CD4-positive, alpha-beta T cell (primary cell): ENCODE results near the gene FBRS. TPM values are rescaled to one million over a fixed set of nuclear protein-coding genes. Genes with fewer than 3 reads are reported as not detected.
"Not testable (repeated sequence)": the region's sequence is repeated elsewhere in the genome, so short reads cannot be mapped to it uniquely, and the experiment has no call there.

ENCODE experiments used
- ATAC-seq: fragments of 200-7000 bp; cut with Tn5 transposase; one replicate; pipeline ENCODE4 v1.10.0; 2022; ENCODE audit warnings: mild to moderate bottlenecking; ENCODE audit not compliant: poor library complexity
- CTCF ChIA-PET: fragments of 350-600 bp; sonication (Branson Sonifier 250); formaldehyde crosslinking; loops from one replicate; lab custom pipeline; 2021; ENCODE audit warnings: antibody characterized with exemption, inconsistent platforms; lab: Charles Lee
- POLR2A ChIA-PET: fragments of 350-600 bp; sonication (Branson Sonifier 250); formaldehyde crosslinking; loops from one replicate; lab custom pipeline; 2021; ENCODE audit warnings: antibody characterized with exemption, inconsistent platforms; lab: Charles Lee
- DNase-seq, 14 experiments: peaks; one replicate each; pipeline ENCODE4 v3.0.0-alpha.2; 2013 to 2020; ENCODE audit warnings: mixed read lengths in 2 of 14
- H3K27ac ChIP-seq, 2 donors: one replicate each; pipeline versions ENCODE4 v1.5.1 to v1.7.0; 2013; ENCODE audit warnings: low read length in 2 of 2, low read depth in 1 of 2, mild to moderate bottlenecking in 1 of 2
- H3K27me3 ChIP-seq, 2 experiments: 1 replicate in 1 of 2; 2 replicates in 1 of 2; pipeline versions ENCODE4 v1.6.1 to v1.7.0; 2013; ENCODE audit warnings: low read length in 2 of 2, control low read depth in 1 of 2, mild to moderate bottlenecking in 1 of 2, moderate library complexity in 1 of 2; ENCODE audit not compliant: insufficient read depth in 2 of 2, control insufficient read depth in 1 of 2
- H3K36me3 ChIP-seq: one replicate; pipeline ENCODE4 v1.6.1; 2013; ENCODE audit warnings: low read length, control low read depth; ENCODE audit not compliant: insufficient read depth
- H3K4me1 ChIP-seq: one replicate; pipeline ENCODE4 v1.6.1; 2013; ENCODE audit warnings: low read length, control low read depth; ENCODE audit not compliant: insufficient read depth
- H3K4me3 ChIP-seq: one replicate; pipeline ENCODE4 v1.5.1; 2013; ENCODE audit warnings: mild to moderate bottlenecking, low read length, moderate library complexity
- H3K9me3 ChIP-seq, 2 experiments: 1 replicate in 1 of 2; 2 replicates in 1 of 2; pipeline versions ENCODE4 v1.6.1 to v1.7.0; 2013; ENCODE audit warnings: low read length in 2 of 2, mild to moderate bottlenecking in 2 of 2, control low read depth in 1 of 2, moderate library complexity in 1 of 2; ENCODE audit not compliant: control insufficient read depth in 1 of 2, insufficient read depth in 1 of 2
- H3K27ac Mint-ChIP-seq: one replicate; pipeline ENCODE4 v1.8.0; 2020; ENCODE audit warnings: mixed read lengths
- H3K27me3 Mint-ChIP-seq: one replicate; pipeline ENCODE4 v1.8.0; 2021; ENCODE audit warnings: mixed read lengths
- H3K36me3 Mint-ChIP-seq: one replicate; pipeline ENCODE4 v1.8.0; 2021; ENCODE audit warnings: low read depth, mixed read lengths
- H3K4me1 Mint-ChIP-seq: one replicate; pipeline ENCODE4 v1.8.0; 2021; ENCODE audit warnings: low read depth, mixed read lengths
- H3K4me3 Mint-ChIP-seq: one replicate; pipeline ENCODE4 v1.8.0; 2020; ENCODE audit warnings: mild to moderate bottlenecking, mixed read lengths
- H3K9me3 Mint-ChIP-seq: one replicate; pipeline ENCODE4 v1.8.0; 2020; ENCODE audit warnings: mixed read lengths
- intact Hi-C, 2 experiments: fragments of 100-400 bp; cut with DNase I in 1 of 2; cut with micrococcal nuclease in 1 of 2; formaldehyde crosslinking; loops; one replicate each; pipeline versions ENCODE4 v1.15.1 to v1.9.0; 2023 to 2025; cut with DNase I, micrococcal nuclease
- total RNA-seq, 174 experiments: library from RNA in 2 of 174; stranded (reverse) in 2 of 174; gene quantifications; one replicate each; pipeline ENCODE4 v1.2.3 and lab custom pipeline; 2021 to 2026
- TF ChIP-seq, protein P1 (sequence below): fragments of 200-600 bp; IDR thresholded peaks from one replicate; pipeline ENCODE4 v1.8.0; 2022; ENCODE audit warnings: antibody characterized with exemption, mild to moderate bottlenecking

The FBRS gene
- total RNA-seq, 2 experiments from 2014 or later, result 162 to 163 TPM

DNA sequence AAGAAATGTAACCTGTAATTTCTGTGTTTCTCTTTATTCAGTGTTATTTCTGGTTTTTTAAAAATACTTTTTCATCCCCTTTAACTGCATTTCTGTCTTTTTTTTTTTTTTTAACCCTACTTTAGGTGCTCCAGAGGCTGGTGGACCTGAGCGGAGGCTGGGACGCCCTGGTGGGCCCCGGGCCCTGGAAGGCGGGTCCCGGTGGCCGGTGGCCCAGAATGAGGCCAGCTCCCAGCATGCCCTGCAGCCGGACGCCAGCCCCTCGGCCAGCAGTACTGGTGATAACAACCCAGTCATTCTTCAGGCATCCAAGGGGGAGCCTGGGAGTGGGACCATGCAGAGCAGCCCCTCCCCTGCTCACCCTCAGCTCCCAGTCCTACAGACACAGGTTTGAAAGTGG lies 42.3 kb downstream of the FBRS start:
- Mint-ChIP-seq H3K4me3 (no peak overlapping the region), H3K36me3 (peaks cover 63% of the 10 kb centered on the region), H3K27me3 (no peaks in the 10 kb centered on the region), H3K4me1 (peaks cover 28% of the 10 kb centered on the region), H3K9me3 (no peaks in the 10 kb centered on the region), H3K27ac (peak overlapping the region; percentile 100)
- ATAC-seq (no peak), DNase-seq (no peak)
- Histone ChIP-seq H3K36me3 (peaks cover 49% of the 10 kb centered on the region), H3K4me1 (peaks cover 29% of the 10 kb centered on the region), H3K27me3 (no peaks in the 10 kb centered on the region), H3K9me3 (no peaks in the 10 kb centered on the region), H3K27ac (no peak overlapping the region), H3K4me3 (no peak overlapping the region)
- TF ChIP-seq, protein P1, sequence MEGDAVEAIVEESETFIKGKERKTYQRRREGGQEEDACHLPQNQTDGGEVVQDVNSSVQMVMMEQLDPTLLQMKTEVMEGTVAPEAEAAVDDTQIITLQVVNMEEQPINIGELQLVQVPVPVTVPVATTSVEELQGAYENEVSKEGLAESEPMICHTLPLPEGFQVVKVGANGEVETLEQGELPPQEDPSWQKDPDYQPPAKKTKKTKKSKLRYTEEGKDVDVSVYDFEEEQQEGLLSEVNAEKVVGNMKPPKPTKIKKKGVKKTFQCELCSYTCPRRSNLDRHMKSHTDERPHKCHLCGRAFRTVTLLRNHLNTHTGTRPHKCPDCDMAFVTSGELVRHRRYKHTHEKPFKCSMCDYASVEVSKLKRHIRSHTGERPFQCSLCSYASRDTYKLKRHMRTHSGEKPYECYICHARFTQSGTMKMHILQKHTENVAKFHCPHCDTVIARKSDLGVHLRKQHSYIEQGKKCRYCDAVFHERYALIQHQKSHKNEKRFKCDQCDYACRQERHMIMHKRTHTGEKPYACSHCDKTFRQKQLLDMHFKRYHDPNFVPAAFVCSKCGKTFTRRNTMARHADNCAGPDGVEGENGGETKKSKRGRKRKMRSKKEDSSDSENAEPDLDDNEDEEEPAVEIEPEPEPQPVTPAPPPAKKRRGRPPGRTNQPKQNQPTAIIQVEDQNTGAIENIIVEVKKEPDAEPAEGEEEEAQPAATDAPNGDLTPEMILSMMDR, result no peak
- intact Hi-C loops, result no loop called here
- POLR2A ChIA-PET, result no interaction called here
- CTCF ChIA-PET, result interaction anchor here (0.6 to 1.5 kb wide), 2 partner anchors 72 to 225 kb away, joined by 4 to 5 read pairs; no protein-coding TSS in a partner anchor

DNA sequence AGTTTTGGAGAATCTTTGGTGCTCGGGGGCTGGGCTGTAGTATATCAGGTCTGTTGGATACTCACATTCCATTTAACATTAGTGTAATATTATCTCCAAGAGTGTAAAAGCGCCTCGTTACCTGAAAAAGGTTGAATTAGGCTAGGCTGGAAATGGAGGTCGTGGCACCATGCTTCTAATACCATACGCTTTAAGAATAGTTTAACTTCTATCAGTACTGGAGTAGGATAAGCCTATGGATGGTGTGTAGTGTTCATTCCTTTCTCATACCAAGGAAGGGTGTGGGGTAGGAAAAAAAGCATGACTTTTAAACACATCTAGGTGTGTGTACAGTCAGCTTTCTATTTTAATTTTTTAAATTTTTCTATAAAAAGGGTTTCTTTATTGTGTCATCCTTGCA lies 42.7 kb downstream of the FBRS start:
- H3K4me1 Mint-ChIP-seq, result peaks cover 28% of the 10 kb centered on the region
- DNase-seq, result no peak
- peak overlapping the region; percentile 62 for H3K27ac Mint-ChIP-seq
- intact Hi-C loops, result no loop called here
- H3K36me3 Mint-ChIP-seq, result peaks cover 66% of the 10 kb centered on the region
- no peak for ATAC-seq
- CTCF ChIA-PET, result interaction anchor here (0.6 to 1.5 kb wide), 2 partner anchors 72 to 226 kb away, joined by 4 to 5 read pairs; no protein-coding TSS in a partner anchor
- no peaks in the 10 kb centered on the region for H3K9me3 Mint-ChIP-seq
- POLR2A ChIA-PET, result no interaction called here
- H3K9me3 ChIP-seq, result no peaks in the 10 kb centered on the region
- TF ChIP-seq, protein P1, result no peak
- no peaks in the 10 kb centered on the region for H3K27me3 ChIP-seq
- H3K4me1 ChIP-seq, result peaks cover 29% of the 10 kb centered on the region
- H3K4me3 ChIP-seq, result no peak overlapping the region
- H3K27me3 Mint-ChIP-seq, result no peaks in the 10 kb centered on the region
- peak overlapping the region; percentile 58 for H3K4me3 Mint-ChIP-seq
- peaks cover 54% of the 10 kb centered on the region for H3K36me3 ChIP-seq
- no peak overlapping the region for H3K27ac ChIP-seq

DNA sequence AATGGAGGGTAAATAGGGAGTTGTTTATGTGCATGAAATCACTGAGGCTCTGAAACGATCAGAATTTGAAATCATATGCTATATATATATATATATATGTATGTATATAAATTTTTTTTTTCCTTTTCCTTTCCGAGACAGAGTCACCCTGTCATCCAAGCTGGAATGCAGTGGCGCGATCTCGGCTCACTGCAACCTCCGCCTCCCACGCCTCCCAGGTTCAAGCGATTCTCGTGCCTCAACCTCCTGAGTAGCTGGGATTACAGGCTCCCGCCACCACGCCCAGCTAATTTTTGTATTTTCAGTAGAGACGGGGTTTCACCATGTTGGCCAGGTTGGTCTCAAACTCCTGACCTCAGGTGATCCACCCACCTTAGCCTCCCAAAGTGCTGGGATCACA lies 44.8 kb downstream of the FBRS start:
- Mint-ChIP-seq H3K4me1 (peaks cover 26% of the 10 kb centered on the region), H3K36me3 (peaks cover 84% of the 10 kb centered on the region), H3K27ac (peak overlapping the region; percentile 42), H3K4me3 (peak overlapping the region; percentile 42)
- CTCF ChIA-PET, H3K9me3 ChIP-seq, H3K27ac ChIP-seq, H3K4me3 ChIP-seq, ATAC-seq, POLR2A ChIA-PET, H3K9me3 Mint-ChIP-seq, H3K27me3 ChIP-seq, intact Hi-C loops, H3K27me3 Mint-ChIP-seq, DNase-seq: not testable (repeated sequence)
- Histone ChIP-seq H3K4me1 (peaks cover 20% of the 10 kb centered on the region), H3K36me3 (peaks cover 75% of the 10 kb centered on the region)

DNA sequence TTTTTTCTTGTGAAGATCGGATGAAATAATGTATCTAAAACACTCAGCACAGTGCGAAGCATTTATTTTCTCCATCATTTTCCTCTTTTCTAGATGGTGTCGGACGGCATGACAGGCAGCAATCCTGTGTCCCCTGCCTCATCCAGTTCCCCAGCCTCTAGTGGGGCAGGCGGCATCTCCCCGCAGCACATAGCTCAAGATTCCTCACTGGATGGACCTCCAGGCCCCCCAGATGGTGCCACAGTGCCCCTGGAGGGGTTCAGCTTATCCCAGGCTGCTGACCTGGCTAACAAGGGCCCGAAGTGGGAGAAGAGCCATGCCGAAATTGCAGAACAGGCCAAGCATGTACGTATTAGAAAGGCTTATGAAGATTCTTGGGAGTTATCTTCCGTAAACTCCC lies 45.7 kb downstream of the FBRS start:
- peaks cover 19% of the 10 kb centered on the region for H3K4me1 ChIP-seq
- no peak overlapping the region for H3K27ac ChIP-seq
- H3K36me3 Mint-ChIP-seq, result peaks cover 82% of the 10 kb centered on the region
- DNase-seq (no peak), ATAC-seq (no peak)
- H3K27me3 Mint-ChIP-seq, result no peaks in the 10 kb centered on the region
- POLR2A ChIA-PET, result no interaction called here
- TF ChIP-seq, protein P1, result no peak
- H3K4me3 Mint-ChIP-seq, result no peak overlapping the region
- intact Hi-C loops, result no loop called here
- H3K4me3 ChIP-seq, result no peak overlapping the region
- H3K27ac Mint-ChIP-seq, result no peak overlapping the region
- H3K9me3 ChIP-seq, result no peaks in the 10 kb centered on the region
- no peaks in the 10 kb centered on the region for H3K27me3 ChIP-seq
- CTCF ChIA-PET, result no interaction called here
- H3K9me3 Mint-ChIP-seq, result no peaks in the 10 kb centered on the region
- peaks cover 24% of the 10 kb centered on the region for H3K4me1 Mint-ChIP-seq
- H3K36me3 ChIP-seq, result peaks cover 84% of the 10 kb centered on the region
